ENCODE data around the gene SLC7A10.

- no peak for TF ChIP-seq CTCF (IDR thresholded peaks at IDR 0.05; ENCODE audit: poor library complexity, severe bottlenecking)
- TF ChIP-seq POLR2AphosphoS5 (IDR thresholded peaks at IDR 0.05), result no peak
- TF ChIP-seq SMC3 (conservative IDR thresholded peaks at IDR 0.05; ENCODE audit: poor library complexity), result no peak
- TF ChIP-seq EZH2 (IDR thresholded peaks at IDR 0.05; ENCODE audit: borderline replicate concordance, insufficient read depth, low read length, poor library complexity, severe bottlenecking), result no peak
- TF ChIP-seq, protein P1, sequence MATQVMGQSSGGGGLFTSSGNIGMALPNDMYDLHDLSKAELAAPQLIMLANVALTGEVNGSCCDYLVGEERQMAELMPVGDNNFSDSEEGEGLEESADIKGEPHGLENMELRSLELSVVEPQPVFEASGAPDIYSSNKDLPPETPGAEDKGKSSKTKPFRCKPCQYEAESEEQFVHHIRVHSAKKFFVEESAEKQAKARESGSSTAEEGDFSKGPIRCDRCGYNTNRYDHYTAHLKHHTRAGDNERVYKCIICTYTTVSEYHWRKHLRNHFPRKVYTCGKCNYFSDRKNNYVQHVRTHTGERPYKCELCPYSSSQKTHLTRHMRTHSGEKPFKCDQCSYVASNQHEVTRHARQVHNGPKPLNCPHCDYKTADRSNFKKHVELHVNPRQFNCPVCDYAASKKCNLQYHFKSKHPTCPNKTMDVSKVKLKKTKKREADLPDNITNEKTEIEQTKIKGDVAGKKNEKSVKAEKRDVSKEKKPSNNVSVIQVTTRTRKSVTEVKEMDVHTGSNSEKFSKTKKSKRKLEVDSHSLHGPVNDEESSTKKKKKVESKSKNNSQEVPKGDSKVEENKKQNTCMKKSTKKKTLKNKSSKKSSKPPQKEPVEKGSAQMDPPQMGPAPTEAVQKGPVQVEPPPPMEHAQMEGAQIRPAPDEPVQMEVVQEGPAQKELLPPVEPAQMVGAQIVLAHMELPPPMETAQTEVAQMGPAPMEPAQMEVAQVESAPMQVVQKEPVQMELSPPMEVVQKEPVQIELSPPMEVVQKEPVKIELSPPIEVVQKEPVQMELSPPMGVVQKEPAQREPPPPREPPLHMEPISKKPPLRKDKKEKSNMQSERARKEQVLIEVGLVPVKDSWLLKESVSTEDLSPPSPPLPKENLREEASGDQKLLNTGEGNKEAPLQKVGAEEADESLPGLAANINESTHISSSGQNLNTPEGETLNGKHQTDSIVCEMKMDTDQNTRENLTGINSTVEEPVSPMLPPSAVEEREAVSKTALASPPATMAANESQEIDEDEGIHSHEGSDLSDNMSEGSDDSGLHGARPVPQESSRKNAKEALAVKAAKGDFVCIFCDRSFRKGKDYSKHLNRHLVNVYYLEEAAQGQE (IDR thresholded peaks at IDR 0.05; ENCODE audit: borderline replicate concordance), result no peak
Observed at GRCh38 chr19:33234092-33234491, 8.4 kb upstream of the SLC7A10 start.

Data from neural cell (in vitro differentiated cells).